Ishikawa (cell line): Measurements from ENCODE around the gene C2CD2L.

Experiments used
- EGR1 ChIP-seq: IDR thresholded peaks from 2 replicates; pipeline ENCODE4 v1.6.1; 2012
- EP300 ChIP-seq: IDR thresholded peaks from 2 replicates; pipeline ENCODE4 v1.6.1; 2012; ENCODE audit warnings: borderline replicate concordance
- MAX ChIP-seq: IDR thresholded peaks from 2 replicates; pipeline ENCODE4 v1.6.1; 2012
- NFIC ChIP-seq: IDR thresholded peaks from 2 replicates; pipeline ENCODE4 v1.6.1; 2012
- RAD21 ChIP-seq: IDR thresholded peaks from 2 replicates; pipeline ENCODE4 v1.6.1; 2012; ENCODE audit warnings: low read depth
- REST ChIP-seq: IDR thresholded peaks from 2 replicates; pipeline ENCODE4 v1.6.1; 2012; ENCODE audit warnings: low read depth, mild to moderate bottlenecking
- TCF12 ChIP-seq: IDR thresholded peaks from 2 replicates; pipeline ENCODE4 v1.6.1; 2012; ENCODE audit warnings: low read depth
- USF1 ChIP-seq: IDR thresholded peaks from 2 replicates; pipeline ENCODE4 v1.6.1; 2012
- YY1 ChIP-seq: IDR thresholded peaks from 2 replicates; pipeline ENCODE4 v1.6.1; 2012; ENCODE audit warnings: low read depth

GRCh38 chr11:119148720-119149017, 41.5 kb downstream of the C2CD2L start:
- no peak for TF ChIP-seq RAD21
- TF ChIP-seq NFIC, result no peak
- TF ChIP-seq EP300, result no peak
- TF ChIP-seq TCF12, result no peak
- peak; percentile 13; the same call in 1 of the 2 replicates for TF ChIP-seq MAX
- no peak for TF ChIP-seq YY1
- TF ChIP-seq REST, result no peak
- TF ChIP-seq USF1, result no peak
- no peak for TF ChIP-seq EGR1
